Epithelial cell of proximal tubule (primary cell): ENCODE results near the gene GID8. TPM values are rescaled to one million over a fixed set of nuclear protein-coding genes. Genes with fewer than 3 reads are reported as not detected.

Experiments used
- DNase-seq: peaks from one replicate; pipeline ENCODE4 v3.0.0-alpha.2; 2011; ENCODE audit warnings: low read depth
- H3K4me3 ChIP-seq: 2 replicates; pipeline ENCODE4 v1.5.1; 2011; ENCODE audit warnings: low read depth, mild to moderate bottlenecking, low read length
- CTCF ChIP-seq: conservative IDR thresholded peaks from 2 replicates; pipeline ENCODE4 v1.5.1; 2012; ENCODE audit warnings: low read depth, mild to moderate bottlenecking, low read length
- total RNA-seq: library from RNA; depleted of rRNA; stranded (reverse); fragments of >200 nt; gene quantifications from 2 replicates; pipeline ENCODE4 v1.2.3, GENCODE V29; 2015

GID8 gene
- total RNA-seq, 1 donor from 2014 or later = 23.6 TPM

- H3K4me3 ChIP-seq = no peak overlapping the region
- TF ChIP-seq CTCF = no peak
- no peak for DNase-seq
Measured at GRCh38 chr20:62891111-62891510, 46.8 kb upstream of the GID8 start.

GRCh38 chr20:62892348-62893304 is 45.3 kb upstream of the GID8 start:
- H3K4me3 ChIP-seq = no peak overlapping the region
- no peak for TF ChIP-seq CTCF
- DNase-seq = no peak

- no peak overlapping the region for H3K4me3 ChIP-seq
- no peak for DNase-seq
- peak; percentile 19 for TF ChIP-seq CTCF
Measured at GRCh38 chr20:62893700-62894099, 44.2 kb upstream of the GID8 start.

GRCh38 chr20:62894261-62894660 is 43.7 kb upstream of the GID8 start:
- no peak for DNase-seq
- no peak overlapping the region for H3K4me3 ChIP-seq
- TF ChIP-seq CTCF = no peak

GRCh38 chr20:62895539-62895938 is 42.4 kb upstream of the GID8 start:
- no peak overlapping the region for H3K4me3 ChIP-seq
- TF ChIP-seq CTCF = no peak
- DNase-seq = no peak

GRCh38 chr20:62896526-62896925 is 41.4 kb upstream of the GID8 start:
- no peak for DNase-seq
- no peak overlapping the region for H3K4me3 ChIP-seq
- no peak for TF ChIP-seq CTCF

- no peak for TF ChIP-seq CTCF
- no peak overlapping the region for H3K4me3 ChIP-seq
- DNase-seq = no peak
Measured at GRCh38 chr20:62897666-62898065, 40.3 kb upstream of the GID8 start.
